MV-4-11 (cell line): ENCODE data around the gene LTBP3.
"Not testable (repeated sequence)": the region's sequence is repeated elsewhere in the genome, so short reads cannot be mapped to it uniquely, and the experiment has no call there.

Experiments
- DNase-seq: peaks from one replicate; lab custom pipeline; 2025; lab: John Stamatoyannopoulos, UW

LTBP3 gene

DNA sequence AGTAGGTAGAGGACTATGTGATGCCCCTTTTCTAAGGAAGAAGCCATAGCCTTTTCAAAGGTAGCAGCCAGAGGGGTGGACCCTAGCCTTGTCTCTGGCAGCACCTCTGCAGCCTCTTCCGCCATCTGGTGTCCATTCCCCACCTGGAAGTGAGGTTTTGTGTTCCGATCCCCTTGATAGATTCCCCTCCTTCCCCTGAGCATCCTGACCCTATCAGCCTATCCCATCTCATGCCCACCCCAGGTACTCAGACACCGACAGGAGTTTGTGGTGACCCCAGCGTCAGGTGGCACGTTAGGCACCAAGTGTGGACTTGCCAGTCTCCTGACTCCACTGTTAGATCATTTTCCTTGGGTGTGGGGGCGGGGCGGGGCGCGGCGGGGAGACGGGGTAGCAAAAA is 13.8 kb upstream of the LTBP3 start:
- peak; percentile 39 for DNase-seq

DNA sequence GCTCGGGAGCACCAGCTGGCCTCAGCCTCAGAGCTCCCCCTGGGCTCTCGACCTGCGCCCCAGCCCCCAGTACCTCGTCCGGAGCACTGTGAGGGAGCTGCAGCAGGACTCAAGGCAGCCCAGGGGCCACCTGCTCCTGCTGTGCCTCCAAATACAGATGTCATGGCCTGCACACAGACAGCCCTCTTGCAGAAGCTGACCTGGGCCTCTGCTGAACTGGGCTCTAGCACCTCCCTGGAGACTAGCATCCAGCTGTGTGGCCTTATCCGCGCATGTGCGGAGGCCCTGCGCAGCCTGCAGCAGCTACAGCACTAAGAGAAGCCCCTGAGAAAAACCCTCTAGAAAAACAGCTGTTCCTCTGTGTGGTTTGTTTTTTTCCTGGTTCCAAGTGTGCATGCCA is 13.3 kb upstream of the LTBP3 start:
- no peak for DNase-seq

DNA sequence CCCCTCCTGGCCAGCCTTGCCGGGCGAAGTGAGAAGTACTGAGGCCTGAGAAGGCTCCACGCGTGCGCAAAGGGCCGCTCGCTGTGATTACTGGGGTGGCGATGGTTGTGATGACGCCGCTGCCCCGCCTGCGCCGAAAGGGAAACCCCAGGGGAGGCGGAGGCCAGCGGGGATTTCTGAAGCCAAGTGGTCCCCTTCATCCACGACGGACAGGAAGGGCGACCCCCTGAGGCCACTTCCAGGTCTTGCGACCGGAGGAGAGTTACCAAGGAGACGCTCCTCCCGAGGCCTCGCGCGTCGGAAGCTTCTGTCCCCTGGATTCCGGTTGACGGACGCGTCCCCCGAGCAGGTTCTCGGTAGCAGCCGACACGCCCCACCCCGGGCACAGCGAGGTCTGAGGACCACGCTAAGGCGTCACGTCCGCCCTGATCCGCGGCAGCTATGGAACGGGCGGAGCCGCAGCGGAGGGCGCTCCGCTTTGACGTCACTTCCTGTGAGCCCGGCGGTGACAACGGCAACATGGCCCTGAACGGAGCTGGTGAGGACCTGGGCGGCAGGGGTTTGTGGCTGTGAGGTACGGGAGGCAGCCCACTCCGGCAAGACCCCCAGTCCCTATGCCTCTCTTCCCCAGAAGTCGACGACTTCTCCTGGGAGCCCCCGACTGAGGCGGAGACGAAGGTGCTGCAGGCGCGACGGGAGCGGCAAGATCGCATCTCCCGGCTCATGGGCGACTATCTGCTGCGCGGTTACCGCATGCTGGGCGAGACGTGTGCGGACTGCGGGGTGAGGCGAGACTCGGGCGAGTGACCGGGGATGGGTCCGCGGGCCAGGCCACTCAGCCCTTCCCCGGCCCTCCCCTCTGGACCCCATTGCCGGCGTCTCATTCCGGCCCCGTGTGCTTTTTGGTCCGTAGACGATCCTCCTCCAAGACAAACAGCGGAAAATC is 12.1 kb upstream of the LTBP3 start, which contains the start of gene ZNRD2:
Gene ZNRD2 (plus strand): TSS at position 505 of the 946 bp plus-strand sequence. CDS start 15 bp downstream, at position 520.
- DNase-seq, result peak; percentile 99

DNA sequence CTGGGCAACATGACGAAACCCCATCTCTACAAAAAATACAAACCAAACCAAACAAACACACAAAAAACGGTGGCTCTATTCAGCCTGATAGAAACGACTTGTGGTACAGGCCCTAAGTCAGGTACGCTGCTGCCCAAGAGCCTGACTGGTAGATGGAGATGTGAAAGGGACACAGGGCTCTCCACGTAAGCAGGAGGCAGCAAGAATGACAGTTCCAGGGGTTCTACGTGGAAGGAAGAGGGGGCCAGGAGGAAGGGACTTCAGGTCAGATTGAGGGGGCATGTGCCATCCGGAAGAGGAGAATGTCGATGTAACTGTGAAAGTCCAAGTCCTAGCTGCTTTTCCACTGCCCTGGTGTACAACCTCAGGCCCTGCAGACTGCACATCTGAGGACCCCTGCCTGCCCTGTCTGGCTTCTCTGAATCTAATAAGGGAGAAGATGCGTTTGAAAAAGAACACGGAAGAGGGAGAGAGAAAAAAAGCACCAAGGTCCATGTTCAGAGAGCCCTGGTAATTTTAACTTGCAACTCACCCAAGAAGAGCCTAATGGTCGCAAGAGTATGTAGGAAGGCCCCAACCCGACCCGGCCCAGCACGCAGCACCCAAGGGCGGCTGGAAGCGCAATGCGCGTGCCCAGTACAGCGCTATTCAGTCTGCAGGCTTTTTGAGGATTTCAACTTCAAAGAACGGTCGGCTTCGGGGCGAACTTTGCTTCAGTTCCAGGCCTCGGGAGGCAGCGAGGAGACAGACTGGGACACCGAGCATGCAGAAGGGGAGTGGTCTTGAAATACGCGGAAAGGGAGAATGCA is 11.2 kb upstream of the LTBP3 start:
- DNase-seq, result no peak

DNA sequence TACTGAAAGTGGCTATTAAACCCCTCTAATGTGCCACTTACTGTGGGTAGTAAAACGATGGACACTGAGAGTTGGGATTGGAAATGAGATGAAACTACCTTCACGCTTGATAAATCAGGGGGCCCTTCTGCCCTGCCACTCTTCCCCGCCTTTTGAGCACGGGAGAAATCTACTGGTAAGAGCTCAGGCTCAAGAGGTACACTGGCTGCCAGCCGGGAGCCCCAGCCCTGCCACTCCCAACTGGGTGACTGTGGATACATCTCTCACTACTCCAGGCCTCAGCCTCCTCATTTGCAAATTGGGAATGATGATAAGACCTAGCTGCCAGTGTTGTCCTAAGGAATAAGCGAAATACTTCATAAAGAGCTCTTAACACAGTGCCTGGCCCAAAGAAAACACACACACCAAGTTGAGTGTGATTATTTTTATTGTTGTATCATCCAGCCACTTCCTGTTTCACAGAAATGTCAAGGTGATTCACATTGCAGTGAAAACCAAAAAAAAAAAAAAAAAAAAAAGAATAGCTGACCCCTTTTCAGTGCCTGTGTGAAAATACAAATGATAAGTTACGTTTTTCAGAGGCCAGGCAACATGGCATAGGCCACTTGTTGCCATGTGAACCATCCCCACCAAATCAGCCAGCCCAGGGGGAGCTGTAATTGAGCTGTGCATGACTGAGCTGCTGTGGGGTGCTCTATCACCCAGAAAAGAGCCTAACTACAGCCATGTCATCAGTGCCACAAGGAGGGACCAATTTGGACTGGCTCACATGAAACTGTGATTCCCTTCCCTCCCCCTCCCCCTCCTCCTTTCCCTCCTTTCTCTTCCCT is 7.7 kb upstream of the LTBP3 start:
- DNase-seq, result peak; percentile 18

DNA sequence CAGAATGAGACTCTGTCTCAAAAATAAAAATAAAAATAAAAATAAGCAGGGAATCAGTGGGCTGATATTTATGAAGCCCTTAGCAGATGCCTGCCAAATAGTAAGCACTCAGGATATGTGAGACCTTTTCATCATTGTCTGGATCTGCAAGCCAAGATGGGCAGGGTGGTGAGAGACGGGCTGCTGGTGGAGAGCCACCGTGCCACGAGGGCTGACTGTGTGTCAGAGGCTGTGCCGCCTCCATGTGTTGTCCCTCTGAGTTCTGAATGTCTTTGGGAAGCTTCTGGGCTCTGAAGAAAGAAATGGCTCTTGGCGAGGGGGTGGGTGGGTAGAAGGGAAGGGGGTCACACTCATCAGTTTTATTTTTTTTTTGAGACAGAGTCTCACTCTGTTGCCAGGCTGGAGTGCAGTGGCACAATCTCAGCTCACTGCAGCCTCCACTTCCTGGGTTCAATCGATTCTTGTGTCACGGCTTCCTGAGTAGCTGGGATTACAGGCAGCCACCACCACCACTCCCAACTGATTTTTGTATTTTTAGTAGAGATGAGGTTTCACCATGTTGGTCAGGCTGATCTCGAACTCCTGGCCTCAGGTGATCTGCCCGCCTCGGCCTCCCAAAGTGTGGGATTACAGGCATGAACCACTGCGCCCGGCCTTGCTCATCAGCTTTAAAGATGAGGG is 6.9 kb upstream of the LTBP3 start:
- DNase-seq, result not testable (repeated sequence)

DNA sequence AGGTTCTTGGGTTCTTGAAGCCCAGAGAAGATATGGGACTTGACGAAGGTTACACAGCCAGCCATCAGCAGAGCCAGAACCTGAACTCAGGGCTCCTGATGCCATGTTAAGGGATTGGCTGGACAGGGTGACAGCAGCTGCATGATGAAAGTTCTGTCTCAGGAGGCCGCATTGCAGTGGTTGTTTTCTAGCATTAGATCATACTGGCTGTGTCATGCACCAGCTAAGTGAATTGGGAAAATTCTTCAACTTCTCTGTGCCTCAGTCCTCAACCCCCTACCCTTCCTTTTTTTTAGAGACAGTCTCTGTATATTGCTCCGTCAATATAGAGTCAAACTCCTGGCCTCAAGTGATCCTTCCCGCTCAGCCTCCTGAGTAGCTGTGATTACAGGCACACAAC is 5.4 kb upstream of the LTBP3 start:
- DNase-seq, result no peak

DNA sequence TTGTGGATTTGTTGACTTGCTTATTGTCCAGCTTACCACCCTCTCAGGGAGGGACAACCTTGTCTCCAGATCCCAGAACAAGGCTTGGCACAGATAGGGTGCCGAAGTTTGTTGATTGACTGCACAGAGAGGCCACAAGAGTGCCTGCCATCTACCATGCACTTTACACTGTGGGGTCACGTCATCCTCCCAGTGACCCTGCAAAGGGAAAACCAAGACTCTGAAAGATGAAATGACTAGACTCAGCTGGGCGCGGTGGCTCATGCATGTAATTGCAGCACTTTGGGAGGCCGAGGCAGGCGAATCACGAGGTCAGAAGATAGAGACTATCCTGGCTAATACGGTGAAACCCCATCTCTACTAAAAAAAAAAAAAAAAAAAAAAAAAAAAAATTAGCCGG is 4.6 kb upstream of the LTBP3 start:
- no peak for DNase-seq

DNA sequence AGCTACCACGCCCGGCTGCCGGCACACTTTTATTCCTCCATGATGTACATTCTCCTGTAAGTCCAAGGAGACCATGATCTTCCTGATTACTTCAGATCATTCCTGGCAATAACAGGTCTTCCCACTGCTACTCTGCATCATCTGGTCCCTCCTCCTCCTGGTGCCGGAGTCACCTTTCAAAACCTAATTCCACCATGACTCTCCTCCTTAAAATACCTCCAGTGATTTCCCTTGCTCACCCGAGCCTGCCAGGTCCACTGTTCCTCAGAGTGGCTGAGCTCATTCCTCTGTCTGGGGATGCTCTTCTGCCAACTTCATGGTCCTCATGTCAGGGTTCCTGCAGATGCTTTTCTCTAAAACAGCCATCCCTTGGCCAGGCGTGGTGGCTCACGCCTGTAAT is 3.9 kb upstream of the LTBP3 start:
- no peak for DNase-seq

DNA sequence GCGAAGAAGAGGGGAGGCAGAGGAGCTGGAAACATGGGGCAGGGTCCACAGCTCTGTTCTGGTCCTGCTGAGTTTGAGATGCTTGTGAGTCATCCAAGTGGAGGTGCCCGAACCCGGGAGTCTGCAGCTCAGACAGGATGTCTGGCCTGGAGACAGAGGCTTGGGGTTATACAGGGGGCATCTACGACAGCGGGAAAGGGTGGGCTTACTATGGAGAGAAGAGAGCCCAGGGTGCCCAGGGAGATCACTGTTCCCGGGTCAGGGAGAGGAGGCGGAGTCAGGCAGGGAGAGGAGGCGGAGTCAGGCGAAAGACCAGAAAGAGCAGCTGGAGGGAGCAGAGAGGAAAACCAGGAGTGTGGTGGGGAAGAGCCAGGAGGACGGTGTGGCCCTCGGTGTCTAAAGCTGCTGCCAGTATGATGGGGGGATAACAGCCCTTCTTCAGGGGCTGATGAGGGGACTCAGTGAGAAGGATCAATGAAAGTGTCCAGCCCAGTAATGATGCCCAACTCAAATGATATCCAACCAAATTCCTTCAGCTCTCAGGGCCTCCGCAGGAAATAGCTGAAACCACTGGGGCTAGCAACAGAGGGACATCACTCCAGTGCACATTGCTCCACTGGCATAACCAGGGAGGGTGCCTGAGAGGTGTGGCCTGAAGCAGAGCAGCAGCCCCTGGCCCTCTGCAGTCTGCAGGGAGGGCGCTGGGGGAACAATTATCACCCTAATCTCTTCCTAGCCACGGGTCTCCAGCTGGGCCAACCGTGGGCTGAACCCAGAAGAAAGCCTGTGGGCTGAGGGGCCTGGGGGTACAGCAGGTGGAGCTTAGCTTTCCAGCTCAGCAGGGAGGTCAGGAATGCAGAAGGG is 2.6 kb upstream of the LTBP3 start:
- DNase-seq, result no peak

DNA sequence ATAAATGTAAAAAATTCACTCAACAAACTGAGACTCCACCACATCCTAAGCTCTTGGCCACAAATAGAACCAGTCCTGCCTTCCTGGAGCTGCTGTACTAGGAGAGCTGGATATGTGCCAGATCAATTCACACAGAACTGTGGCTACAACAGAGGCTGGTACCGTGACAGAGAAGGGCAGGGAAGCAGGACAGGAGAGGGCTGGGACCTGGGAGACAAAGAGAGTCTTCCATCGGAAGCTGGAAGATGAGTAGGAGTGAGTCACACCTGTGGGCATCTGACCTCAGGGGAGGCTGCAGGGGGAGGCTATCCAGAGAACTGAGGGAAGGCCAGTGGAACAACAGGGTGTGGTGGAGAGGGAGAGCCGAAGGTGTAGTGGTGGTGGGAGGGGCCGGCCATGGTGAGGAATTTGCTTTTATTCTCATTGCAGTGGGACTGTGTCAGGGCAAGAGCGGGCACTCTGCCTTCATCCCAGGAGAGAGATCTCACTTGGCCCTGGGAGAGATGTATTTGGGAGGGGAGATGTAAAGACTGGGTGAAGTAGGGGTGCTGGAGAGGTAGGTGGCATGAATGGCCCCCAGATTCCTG is 1.9 kb upstream of the LTBP3 start:
- DNase-seq, result no peak

DNA sequence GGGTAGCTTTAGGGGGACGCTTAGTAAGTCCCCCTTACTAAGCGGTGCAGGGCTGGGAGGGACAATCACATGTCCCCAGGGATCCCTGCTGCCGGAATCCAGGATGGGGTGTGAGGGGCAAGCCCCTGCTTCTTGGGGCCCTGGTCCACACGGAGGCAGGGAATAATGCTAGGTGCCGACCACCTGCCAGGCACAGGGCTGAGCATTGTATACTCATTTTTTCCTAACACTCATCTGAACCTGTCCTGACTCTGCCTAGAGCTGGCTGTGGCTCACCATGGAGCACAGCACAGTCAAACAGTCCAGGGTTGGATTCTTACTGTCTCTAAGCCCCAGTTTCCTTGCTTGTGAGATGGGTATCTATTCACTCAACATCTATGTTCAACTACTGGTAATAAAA is 1.4 kb upstream of the LTBP3 start:
- no peak for DNase-seq

DNA sequence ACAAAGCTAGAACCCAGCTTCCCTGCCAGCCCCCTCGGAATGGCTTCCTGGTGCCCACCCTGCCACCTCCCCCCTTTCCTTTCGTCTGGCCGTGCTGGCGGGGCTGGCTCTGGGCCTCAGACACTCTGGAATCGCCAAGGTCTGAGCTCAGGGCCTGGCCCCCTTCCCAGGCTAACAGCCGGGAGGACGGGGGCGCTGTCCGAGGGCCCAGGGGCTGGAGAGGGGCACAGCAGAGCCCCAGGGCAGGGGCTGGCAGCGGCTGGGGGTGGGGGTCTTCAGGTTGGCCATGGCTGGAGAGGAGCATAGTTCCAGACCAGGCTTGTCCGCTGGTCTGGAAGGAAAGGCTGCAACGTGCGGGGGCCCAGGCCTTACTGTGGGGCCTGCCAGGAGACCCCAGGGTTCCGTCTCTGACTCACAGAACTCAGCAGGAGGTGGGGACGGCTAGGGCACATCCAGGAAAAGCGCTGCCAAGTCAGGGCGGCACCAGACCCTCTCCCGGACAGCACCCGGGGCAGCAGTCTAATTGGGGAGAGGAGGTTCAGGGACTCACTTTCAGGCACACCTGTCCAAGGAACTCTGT is 861 bp upstream of the LTBP3 start:
- no peak for DNase-seq

DNA sequence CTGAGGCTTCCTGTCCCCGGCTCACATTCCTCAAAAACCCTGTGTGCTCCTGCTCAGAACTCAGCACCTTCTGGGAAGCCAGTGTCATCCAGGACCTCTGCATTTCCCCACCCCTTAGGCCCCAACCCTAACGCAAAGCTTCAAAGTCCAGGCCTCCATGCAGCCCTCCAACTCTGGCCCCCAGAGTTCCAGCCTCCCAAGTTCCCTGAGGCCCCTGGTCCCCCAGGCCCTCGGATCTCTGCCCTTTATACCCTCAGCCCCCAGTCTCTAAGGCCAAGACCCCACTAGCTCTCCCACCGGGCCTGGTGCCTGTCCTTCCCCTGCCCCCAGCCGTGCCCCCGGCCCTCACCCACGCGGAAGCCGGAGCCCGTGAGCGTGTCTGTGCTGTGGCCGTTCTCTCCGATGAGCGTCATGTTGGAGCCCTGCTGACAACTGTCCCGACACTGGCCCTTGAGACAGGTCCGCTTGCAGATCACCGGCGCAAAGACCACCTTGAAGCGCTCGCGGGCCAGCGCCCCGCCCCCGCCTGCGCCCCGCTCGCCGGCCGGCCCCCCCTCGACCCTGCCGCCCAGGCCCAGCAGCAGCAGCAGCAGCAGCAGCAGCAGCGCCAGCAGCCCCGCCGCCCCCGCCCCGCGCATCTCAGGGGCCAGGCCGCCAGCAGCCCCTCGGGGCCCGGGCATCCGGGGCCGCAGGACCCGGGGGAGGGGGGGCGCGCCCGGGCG is 718 bp downstream of the LTBP3 start:
- no peak for DNase-seq

DNA sequence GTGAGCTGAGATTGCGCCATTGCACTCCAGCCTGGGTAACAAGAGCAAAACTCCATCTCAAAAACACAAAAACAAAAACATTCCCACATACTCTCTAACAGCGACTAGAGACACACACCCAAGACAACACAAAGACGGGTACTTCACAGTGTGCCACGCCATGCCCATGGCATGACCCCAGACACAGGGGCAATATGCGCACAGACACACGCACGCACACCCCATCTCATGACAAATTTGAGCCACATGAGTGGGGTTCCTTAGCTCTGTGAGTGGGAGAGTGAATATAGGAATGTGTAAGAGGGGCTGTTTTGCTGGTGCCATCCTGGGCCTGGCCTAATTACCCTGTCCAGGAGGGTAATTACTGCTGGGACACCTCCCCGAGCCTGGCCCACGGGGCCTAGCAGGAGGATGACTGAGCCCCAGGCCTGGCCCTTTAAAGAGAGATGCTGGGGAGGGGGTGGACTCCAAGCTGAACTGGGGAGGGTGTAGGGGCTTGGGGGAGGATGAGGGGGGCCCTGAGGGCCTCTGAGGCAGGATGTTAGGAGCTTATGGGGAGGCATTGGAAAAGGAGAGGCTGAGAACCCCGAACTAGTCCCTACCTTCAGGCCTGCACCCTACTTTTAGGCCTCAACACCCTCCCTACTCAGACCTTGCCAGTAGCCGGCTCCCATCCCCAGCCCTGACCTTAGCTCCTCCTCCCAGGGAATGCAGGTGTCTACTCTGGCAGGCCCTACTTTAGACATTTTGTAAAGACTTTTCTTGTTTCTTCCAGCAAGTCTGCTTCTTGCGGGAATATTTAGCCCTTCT is 1.5 kb downstream of the LTBP3 start:
- DNase-seq, result no peak

DNA sequence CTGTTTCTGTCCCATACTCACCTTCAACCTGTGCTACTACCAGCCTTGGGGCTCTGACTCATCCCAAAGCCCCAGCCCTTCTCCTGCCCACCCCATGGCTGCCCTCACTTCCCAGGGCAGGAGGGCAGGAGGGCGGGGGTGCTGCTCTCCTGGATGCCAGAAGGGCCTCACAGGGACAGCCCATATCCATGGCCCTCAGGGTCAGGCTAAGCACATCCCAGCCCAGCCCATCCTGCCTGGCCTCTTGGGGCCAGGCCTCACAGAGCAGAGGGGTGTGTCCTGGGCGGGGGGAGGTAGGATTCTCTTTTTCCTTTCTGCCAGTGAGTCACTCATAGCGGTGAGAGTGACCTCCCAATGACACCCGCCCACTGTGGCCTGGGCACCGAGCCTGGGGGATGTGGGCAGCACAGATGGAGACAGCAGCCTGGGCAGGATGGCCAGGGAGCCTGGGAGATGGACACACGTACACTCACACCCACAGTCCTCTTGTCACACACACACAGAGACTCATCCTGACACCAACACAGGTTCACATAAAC is 2.4 kb downstream of the LTBP3 start:
- peak; percentile 78 for DNase-seq

DNA sequence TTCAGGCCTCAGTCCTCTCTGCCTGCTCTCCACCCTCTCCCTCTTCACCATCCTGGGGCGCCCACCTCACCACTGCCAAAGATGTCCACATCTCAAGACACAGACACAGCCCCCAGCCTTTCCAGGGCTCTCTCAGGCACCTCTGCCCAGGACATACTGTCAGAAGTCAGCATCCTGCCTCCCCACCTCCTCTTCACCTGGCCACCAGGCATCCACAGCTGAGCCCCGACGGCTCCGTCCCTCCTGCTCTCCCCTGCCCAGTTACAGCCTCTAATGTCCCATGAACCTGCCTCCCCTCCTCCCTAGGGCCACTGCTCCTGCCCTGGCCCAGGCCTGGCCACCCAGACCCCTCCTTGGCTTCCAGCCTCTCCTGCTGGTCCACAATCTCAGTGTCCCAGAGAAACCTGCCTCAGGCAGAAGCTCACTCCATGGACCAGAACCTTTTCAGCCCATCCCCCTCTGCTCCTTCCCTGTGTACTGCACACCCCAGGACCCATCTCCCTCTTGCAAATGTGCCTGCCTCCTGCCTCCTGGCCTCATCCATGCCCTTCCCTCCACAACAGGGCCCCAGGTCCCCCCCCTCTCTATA is 3.2 kb downstream of the LTBP3 start:
- no peak for DNase-seq
